Measurements from ENCODE around the gene ANXA2R.
A peak's percentile ranks its signal among the peaks of the same experiment; 100 is the strongest.
"Not testable (repeated sequence)": the region's sequence is repeated elsewhere in the genome, so short reads cannot be mapped to it uniquely, and the experiment has no call there.

Gene ANXA2R

GRCh38 chr5:43040287-43041098 is at the start of gene ANXA2R:
Gene ANXA2R (minus strand): TSS chr5:43040319. CDS start chr5:43040046, 273 bp downstream.
- peak; percentile 78 to 90 (median 84) for DNase-seq

- DNase-seq: not testable (repeated sequence)
Measured at GRCh38 chr5:43086118-43086908, 46.2 kb upstream of the ANXA2R start.

GRCh38 chr5:43085453-43085852 is 45.3 kb upstream of the ANXA2R start:
- DNase-seq: no peak

- not testable (repeated sequence) for DNase-seq
Measured at GRCh38 chr5:43084468-43084867, 44.3 kb upstream of the ANXA2R start.

- not testable (repeated sequence) for DNase-seq
Measured at GRCh38 chr5:43081345-43081744, 41.2 kb upstream of the ANXA2R start.

- DNase-seq: no peak
Measured at GRCh38 chr5:43078956-43079355, 38.8 kb upstream of the ANXA2R start.

GRCh38 chr5:43077446-43078191 is 37.5 kb upstream of the ANXA2R start:
- DNase-seq: not testable (repeated sequence)

GRCh38 chr5:43075319-43076293 is 35.5 kb upstream of the ANXA2R start:
- no peak for DNase-seq

- DNase-seq: no peak
Measured at GRCh38 chr5:43074987-43075318, 34.8 kb upstream of the ANXA2R start.

- no peak for DNase-seq
Measured at GRCh38 chr5:43073597-43074546, 33.8 kb upstream of the ANXA2R start.

- DNase-seq: not testable (repeated sequence)
Measured at GRCh38 chr5:43069401-43069720, 29.2 kb upstream of the ANXA2R start.

- DNase-seq: no peak
Measured at GRCh38 chr5:43068037-43068436, 27.9 kb upstream of the ANXA2R start.

- peak; percentile 71 to 90 (median 81) for DNase-seq
Measured at GRCh38 chr5:43066799-43067741, 27.0 kb upstream of the ANXA2R start.

- peak; percentile 52 to 78 (median 66) for DNase-seq
Measured at GRCh38 chr5:43065948-43066798, 26.1 kb upstream of the ANXA2R start.

GRCh38 chr5:43065387-43065947 is 25.3 kb upstream of the ANXA2R start:
- peak in 2 of 4 experiments; percentile 7 to 8 for DNase-seq

GRCh38 chr5:43063721-43064171 is 23.6 kb upstream of the ANXA2R start:
- DNase-seq: no peak

- DNase-seq: no peak
Measured at GRCh38 chr5:43061352-43062075, 21.4 kb upstream of the ANXA2R start.

GRCh38 chr5:43060020-43060419 is 19.9 kb upstream of the ANXA2R start:
- not testable (repeated sequence) for DNase-seq

All from activated naive CD4-positive, alpha-beta T cell (primary cell).